GM18951 (cell line): Measurements from ENCODE around the gene TRPM5.

Experiments
- POLR2A ChIP-seq: IDR thresholded peaks from 4 replicates; pipeline ENCODE4 v1.6.1; 2011; ENCODE audit warnings: mild to moderate bottlenecking; ENCODE audit not compliant: insufficient read length, insufficient read depth; ENCODE audit errors: extremely low read depth
- in situ Hi-C: fragments of 300-500 bp; cut with MboI; formaldehyde crosslinking; loops from one replicate; pipeline ENCODE4 v1.12.0; 2022; ENCODE audit warnings: low sequenced_read_pairs, mixed read lengths, inconsistent platforms; ENCODE audit not compliant: unreplicated experiment

TRPM5 gene

GRCh38 chr11:2474059-2474901 is 30.0 kb upstream of the TRPM5 start:
- no peak for TF ChIP-seq POLR2A
- in situ Hi-C loops: no loop called here

- in situ Hi-C loops: no loop called here
- no peak for TF ChIP-seq POLR2A
These were observed 29.2 kb upstream of the TRPM5 start for GRCh38 chr11:2473361-2474058.

GRCh38 chr11:2472428-2473186 is 28.3 kb upstream of the TRPM5 start:
- TF ChIP-seq POLR2A: no peak
- in situ Hi-C loops: no loop called here

GRCh38 chr11:2471804-2472096 is 27.4 kb upstream of the TRPM5 start:
- in situ Hi-C loops: no loop called here
- TF ChIP-seq POLR2A: no peak

GRCh38 chr11:2471048-2471803 is 26.9 kb upstream of the TRPM5 start:
- no peak for TF ChIP-seq POLR2A
- in situ Hi-C loops: no loop called here

- in situ Hi-C loops: no loop called here
- no peak for TF ChIP-seq POLR2A
These were observed 26.2 kb upstream of the TRPM5 start for GRCh38 chr11:2470495-2470894.

GRCh38 chr11:2468363-2469235 is 24.3 kb upstream of the TRPM5 start:
- no peak for TF ChIP-seq POLR2A
- in situ Hi-C loops: no loop called here

GRCh38 chr11:2467695-2468055 is 23.4 kb upstream of the TRPM5 start:
- in situ Hi-C loops: no loop called here
- no peak for TF ChIP-seq POLR2A

GRCh38 chr11:2466869-2467694 is 22.8 kb upstream of the TRPM5 start:
- in situ Hi-C loops: no loop called here
- no peak for TF ChIP-seq POLR2A

GRCh38 chr11:2466069-2466801 is 21.9 kb upstream of the TRPM5 start:
- in situ Hi-C loops: no loop called here
- TF ChIP-seq POLR2A: no peak
